ENCODE results near the gene HSD17B11. TPM values are rescaled to one million over a fixed set of nuclear protein-coding genes. Genes with fewer than 3 reads are reported as not detected.
"Not testable (repeated sequence)": the region's sequence is repeated elsewhere in the genome, so short reads cannot be mapped to it uniquely, and the experiment has no call there.

Gene HSD17B11
- total RNA-seq, 1 experiment from 2014 or later, result 13.5 TPM

- DNase-seq (ENCODE audit: low read depth), result no peak
Observed at GRCh38 chr4:87305562-87305961, 85.4 kb downstream of the HSD17B11 start.

DNA sequence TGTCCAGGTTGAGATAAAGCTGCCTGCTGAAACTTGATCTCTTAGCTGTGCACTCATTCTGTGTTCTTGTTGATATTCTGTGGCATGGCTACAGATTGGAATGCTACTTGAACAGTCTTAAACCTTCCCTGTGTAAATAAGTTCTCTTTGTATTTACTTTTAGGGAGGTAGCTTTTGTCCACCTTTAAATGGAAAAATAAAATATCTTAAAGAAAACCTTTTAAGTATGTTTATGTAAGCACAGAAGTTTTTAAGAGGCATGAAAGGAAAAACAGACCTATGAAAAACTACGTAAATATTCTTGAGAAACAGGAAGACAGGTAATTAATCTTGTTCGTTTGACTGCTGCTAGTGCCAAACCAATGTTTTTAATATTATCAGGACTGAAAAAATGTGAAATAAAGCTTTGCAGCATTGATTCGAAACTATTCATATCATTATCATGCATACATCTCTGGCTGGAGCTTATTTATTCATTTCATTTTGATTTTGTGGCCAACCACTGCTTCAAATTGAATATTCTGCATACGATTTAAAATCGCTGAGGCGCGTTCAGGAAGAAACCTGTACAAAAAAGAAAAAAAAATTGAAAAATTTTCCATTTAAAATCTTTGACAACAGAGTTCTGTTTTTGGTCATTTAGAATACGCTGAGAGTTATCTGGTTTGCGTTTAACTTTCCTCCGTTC is 86.1 kb downstream of the HSD17B11 start:
- DNase-seq (ENCODE audit: low read depth), result no peak

- no peak for DNase-seq (ENCODE audit: low read depth)
Observed at GRCh38 chr4:87299898-87300297, 91.1 kb downstream of the HSD17B11 start.

- no peak for DNase-seq (ENCODE audit: low read depth)
Observed at GRCh38 chr4:87298362-87298761, 92.6 kb downstream of the HSD17B11 start.

DNA sequence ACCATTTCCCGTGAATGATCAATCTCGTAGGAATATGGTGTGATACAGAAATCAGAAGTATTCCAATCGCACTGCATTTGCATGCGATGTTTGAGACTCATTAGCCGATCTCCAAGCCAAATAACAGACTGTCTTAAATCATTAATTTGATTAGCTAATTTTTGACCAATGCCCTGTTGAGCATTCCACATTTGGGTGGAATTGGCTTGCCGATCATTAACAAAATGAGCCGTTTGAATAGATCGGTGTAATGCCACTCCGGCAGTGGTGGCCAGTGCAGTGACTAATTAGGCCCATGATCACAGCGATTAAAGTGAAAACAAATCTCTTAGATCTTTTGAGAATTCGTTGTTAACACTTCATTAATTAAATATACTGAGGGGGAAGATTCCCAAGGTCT is 96.1 kb downstream of the HSD17B11 start:
- DNase-seq (ENCODE audit: low read depth), result not testable (repeated sequence)

GRCh38 chr4:87293889-87294288 is 97.1 kb downstream of the HSD17B11 start:
- not testable (repeated sequence) for DNase-seq (ENCODE audit: low read depth)

DNA sequence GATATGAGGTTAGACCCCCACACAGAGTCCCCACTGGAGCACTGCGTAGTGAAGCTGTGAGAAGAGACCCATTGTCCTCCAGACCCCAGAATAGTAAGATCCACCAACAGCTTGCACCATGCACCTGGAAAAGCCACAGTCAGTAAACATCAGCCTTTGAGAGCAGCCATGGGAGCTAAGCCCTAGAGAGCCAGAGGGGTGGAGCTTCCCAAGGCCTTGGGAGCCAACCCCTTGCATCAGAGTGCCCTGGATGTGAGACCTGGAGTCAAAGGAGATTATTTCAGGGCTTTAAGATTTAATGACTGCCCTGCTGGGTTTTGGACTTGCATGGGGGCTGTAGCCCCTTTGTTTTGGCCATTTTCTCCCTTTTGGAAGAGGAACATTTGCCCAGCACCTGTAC is 104.0 kb downstream of the HSD17B11 start:
- no peak for DNase-seq (ENCODE audit: low read depth)

Other genes with a start within 250 kb of the HSD17B11 start
- 5.0 and 9.6 TPM in 2 replicates for gene KLHL8, start 170.6 kb downstream of the HSD17B11 start, total RNA-seq (2014; rRNA removed; shearing (Covaris generic))
- not detected in 2 replicates for gene HSD17B13, start 68.3 kb downstream of the HSD17B11 start, total RNA-seq (2014; rRNA removed; shearing (Covaris generic))
- gene NUDT9, start 31.4 kb upstream of the HSD17B11 start, total RNA-seq (2014; rRNA removed; shearing (Covaris generic)), result 4.9 and 20.3 TPM in 2 replicates
- not detected in 2 replicates for gene SPARCL1, start 138.2 kb upstream of the HSD17B11 start, total RNA-seq (2014; rRNA removed; shearing (Covaris generic))
- gene DSPP, start 217.3 kb upstream of the HSD17B11 start, total RNA-seq (2014; rRNA removed; shearing (Covaris generic)), result not detected in 2 replicates